Measurements from ENCODE around the gene MYOT. TPM values are rescaled to one million over a fixed set of nuclear protein-coding genes. Genes with fewer than 3 reads are reported as not detected.

The MYOT gene
- total and polyA plus RNA-seq, 2 of the 4 experiments (the other 2 are of a cell fraction) = not detected

DNA sequence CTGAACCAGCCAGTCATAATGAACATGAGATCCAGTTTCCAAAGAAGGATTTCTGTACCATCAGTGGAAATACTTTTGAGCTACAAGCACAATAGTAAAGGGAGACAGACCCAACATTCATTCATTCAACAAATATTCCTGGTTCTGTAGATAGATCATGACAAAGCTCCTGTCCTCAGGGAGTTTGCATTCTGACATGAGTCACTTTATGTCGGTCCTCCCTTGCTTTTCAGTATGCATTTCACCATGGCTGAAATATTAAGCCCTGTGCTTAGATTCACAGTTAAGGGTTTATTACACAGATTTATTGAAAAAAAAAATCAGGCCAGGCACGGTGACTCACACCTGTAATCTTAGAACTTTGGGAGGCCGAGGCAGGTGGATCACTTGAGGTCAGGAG is 5.4 kb upstream of the MYOT start:
- H3K27me3 ChIP-seq (ENCODE audit: control insufficient read depth, insufficient read depth, low read length) = peaks cover 4% of the 10 kb centered on the region; the same call in 1 of the 2 replicates
- H3K4ac ChIP-seq (ENCODE audit: low read depth, low read length) = no peak overlapping the region
- H4K5ac ChIP-seq (ENCODE audit: low read depth, low read length) = no peak overlapping the region
- no peaks in the 10 kb centered on the region for H3K4me1 ChIP-seq (ENCODE audit: control insufficient read depth, insufficient read depth, low read length)
- no peak overlapping the region for H2AK9ac ChIP-seq (replicated peaks; ENCODE audit: low read depth, low read length, poor library complexity)
- no peak overlapping the region for H2AK5ac ChIP-seq (ENCODE audit: low read depth, low read length)
- no peak overlapping the region for H3K23ac ChIP-seq (ENCODE audit: low read depth, low read length)
- H3K9me1 ChIP-seq (ENCODE audit: insufficient read depth, low read length) = no peaks in the 10 kb centered on the region
- H3K4me3 ChIP-seq (ENCODE audit: insufficient read depth, low read depth, low read length) = no peak overlapping the region
- dilution Hi-C loops (cut with HindIII; ENCODE audit: low sequenced_read_pairs, unreplicated experiment) (no loop called here), intact Hi-C loops (cut with micrococcal nuclease) (no loop called here), in situ Hi-C loops (cut with MboI; ENCODE audit: low sequenced_read_pairs) (no loop called here)
- no peak overlapping the region for H3K9ac ChIP-seq (ENCODE audit: low read depth, low read length)
- POLR2A ChIA-PET (ENCODE audit: unreplicated experiment) = no interaction called here
- H2BK15ac ChIP-seq (ENCODE audit: low read depth, low read length) = no peak overlapping the region
- no peak overlapping the region for H3K56ac ChIP-seq (ENCODE audit: extremely low read depth, insufficient read depth, low read length)
- H2BK120ac ChIP-seq (ENCODE audit: low read depth, low read length) = no peak overlapping the region
- no peak overlapping the region for H2BK20ac ChIP-seq (ENCODE audit: low read depth, low read length)
- no peak overlapping the region for H3K4me2 ChIP-seq (ENCODE audit: low read depth, low read length)
- H2AFZ ChIP-seq (replicated peaks; ENCODE audit: low read length, poor library complexity) = no peak overlapping the region
- H4K20me1 ChIP-seq (ENCODE audit: insufficient read depth, low read length) = no peaks in the 10 kb centered on the region
- H3K14ac ChIP-seq (replicated peaks; ENCODE audit: low read depth, low read length) = no peak overlapping the region
- no peak for TF ChIP-seq BHLHE40 (IDR thresholded peaks at IDR 0.05; ENCODE audit: low read depth, low read length)
- TF ChIP-seq FOS (IDR thresholded peaks at IDR 0.05; ENCODE audit: low read depth, low read length) = no peak
- TF ChIP-seq CHD1 (IDR thresholded peaks at IDR 0.05; ENCODE audit: low read depth, low read length) = no peak
- no peak for TF ChIP-seq NFE2L2 (IDR thresholded peaks at IDR 0.05; ENCODE audit: low read depth, low read length)
- TF ChIP-seq SMC3 (IDR thresholded peaks at IDR 0.05; ENCODE audit: low read depth, low read length) = no peak
- TF ChIP-seq MAFK (IDR thresholded peaks at IDR 0.05; ENCODE audit: low read depth, low read length) = no peak
- TF ChIP-seq, protein P1, sequence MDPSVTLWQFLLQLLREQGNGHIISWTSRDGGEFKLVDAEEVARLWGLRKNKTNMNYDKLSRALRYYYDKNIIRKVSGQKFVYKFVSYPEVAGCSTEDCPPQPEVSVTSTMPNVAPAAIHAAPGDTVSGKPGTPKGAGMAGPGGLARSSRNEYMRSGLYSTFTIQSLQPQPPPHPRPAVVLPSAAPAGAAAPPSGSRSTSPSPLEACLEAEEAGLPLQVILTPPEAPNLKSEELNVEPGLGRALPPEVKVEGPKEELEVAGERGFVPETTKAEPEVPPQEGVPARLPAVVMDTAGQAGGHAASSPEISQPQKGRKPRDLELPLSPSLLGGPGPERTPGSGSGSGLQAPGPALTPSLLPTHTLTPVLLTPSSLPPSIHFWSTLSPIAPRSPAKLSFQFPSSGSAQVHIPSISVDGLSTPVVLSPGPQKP (IDR thresholded peaks at IDR 0.05; ENCODE audit: borderline replicate concordance, low read depth, low read length) = no peak
- TF ChIP-seq POLR2A (IDR thresholded peaks at IDR 0.05; ENCODE audit: low read depth, low read length) = no peak
- no peak for TF ChIP-seq MAZ (IDR thresholded peaks at IDR 0.05; ENCODE audit: borderline replicate concordance, low read depth, low read length)
- TF ChIP-seq, protein P2, sequence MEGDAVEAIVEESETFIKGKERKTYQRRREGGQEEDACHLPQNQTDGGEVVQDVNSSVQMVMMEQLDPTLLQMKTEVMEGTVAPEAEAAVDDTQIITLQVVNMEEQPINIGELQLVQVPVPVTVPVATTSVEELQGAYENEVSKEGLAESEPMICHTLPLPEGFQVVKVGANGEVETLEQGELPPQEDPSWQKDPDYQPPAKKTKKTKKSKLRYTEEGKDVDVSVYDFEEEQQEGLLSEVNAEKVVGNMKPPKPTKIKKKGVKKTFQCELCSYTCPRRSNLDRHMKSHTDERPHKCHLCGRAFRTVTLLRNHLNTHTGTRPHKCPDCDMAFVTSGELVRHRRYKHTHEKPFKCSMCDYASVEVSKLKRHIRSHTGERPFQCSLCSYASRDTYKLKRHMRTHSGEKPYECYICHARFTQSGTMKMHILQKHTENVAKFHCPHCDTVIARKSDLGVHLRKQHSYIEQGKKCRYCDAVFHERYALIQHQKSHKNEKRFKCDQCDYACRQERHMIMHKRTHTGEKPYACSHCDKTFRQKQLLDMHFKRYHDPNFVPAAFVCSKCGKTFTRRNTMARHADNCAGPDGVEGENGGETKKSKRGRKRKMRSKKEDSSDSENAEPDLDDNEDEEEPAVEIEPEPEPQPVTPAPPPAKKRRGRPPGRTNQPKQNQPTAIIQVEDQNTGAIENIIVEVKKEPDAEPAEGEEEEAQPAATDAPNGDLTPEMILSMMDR (conservative IDR thresholded peaks at IDR 0.05; ENCODE audit: low read depth, low read length) = no peak
- TF ChIP-seq RAD21 (IDR thresholded peaks at IDR 0.05; ENCODE audit: low read length) = no peak
- TF ChIP-seq MXI1 (IDR thresholded peaks at IDR 0.05; ENCODE audit: borderline replicate concordance, low read depth, low read length) = no peak
- TF ChIP-seq, protein P3, sequence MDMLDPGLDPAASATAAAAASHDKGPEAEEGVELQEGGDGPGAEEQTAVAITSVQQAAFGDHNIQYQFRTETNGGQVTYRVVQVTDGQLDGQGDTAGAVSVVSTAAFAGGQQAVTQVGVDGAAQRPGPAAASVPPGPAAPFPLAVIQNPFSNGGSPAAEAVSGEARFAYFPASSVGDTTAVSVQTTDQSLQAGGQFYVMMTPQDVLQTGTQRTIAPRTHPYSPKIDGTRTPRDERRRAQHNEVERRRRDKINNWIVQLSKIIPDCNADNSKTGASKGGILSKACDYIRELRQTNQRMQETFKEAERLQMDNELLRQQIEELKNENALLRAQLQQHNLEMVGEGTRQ (IDR thresholded peaks at IDR 0.05; ENCODE audit: low read depth, low read length) = no peak
- no peak for TF ChIP-seq RCOR1 (IDR thresholded peaks at IDR 0.05; ENCODE audit: insufficient replicate concordance, low read length)
- TF ChIP-seq CEBPB (IDR thresholded peaks at IDR 0.05; ENCODE audit: low read depth, low read length) = no peak
- no peaks in the 10 kb centered on the region for H3K36me3 ChIP-seq (ENCODE audit: control insufficient read depth, insufficient read depth, low read length)
- ATAC-seq (ENCODE audit: low read depth) = no peak
- no peak overlapping the region for H2BK5ac ChIP-seq (ENCODE audit: low read depth, low read length, poor library complexity, severe bottlenecking)
- CTCF ChIA-PET = no interaction called here
- no TSS peak for BruUV-seq (replicated peaks)
- WGBS, 2 experiments (ENCODE audit: extremely low coverage in 2 of 2, insufficient read length in 1 of 2) = no CpG with 5 or more reads among the region's 3 CpGs
- DNase-seq = no peak
- no peak overlapping the region for H3K18ac ChIP-seq (ENCODE audit: low read depth, low read length)
- no peaks in the 10 kb centered on the region for H3K9me3 ChIP-seq (ENCODE audit: control insufficient read depth, insufficient read depth, low read length)
- no peak overlapping the region for H4K8ac ChIP-seq (ENCODE audit: low read depth in 2 of 2, low read length in 2 of 2)
- H3K27ac ChIP-seq (ENCODE audit: insufficient read depth, low read length) = no peak overlapping the region
- no peaks in the 10 kb centered on the region for H3K79me1 ChIP-seq (ENCODE audit: low read depth in 1 of 2, low read length in 2 of 2)
- no peak overlapping the region for H4K91ac ChIP-seq (ENCODE audit: insufficient read depth, low read depth, low read length)
